Choroid plexus epithelial cell (primary cell): ENCODE results near the gene HDGFL1.

ENCODE experiments used
- DNase-seq: peaks from one replicate; pipeline ENCODE4 v3.0.0-alpha.2; 2010; ENCODE audit warnings: low read depth
- H3K4me3 ChIP-seq: 2 replicates; pipeline ENCODE4 v1.5.1; 2011; ENCODE audit warnings: low read depth, mild to moderate bottlenecking, control low read depth, low read length, moderate library complexity
- TF ChIP-seq, protein P1 (sequence below): conservative IDR thresholded peaks from 2 replicates; pipeline ENCODE4 v1.5.1; 2011; ENCODE audit warnings: low read depth, mild to moderate bottlenecking, control low read depth, inconsistent platforms, low read length, moderate library complexity

Gene HDGFL1

GRCh38 chr6:22589118-22589517 lies 19.8 kb downstream of the HDGFL1 start:
- DNase-seq: no peak
- TF ChIP-seq, protein P1, sequence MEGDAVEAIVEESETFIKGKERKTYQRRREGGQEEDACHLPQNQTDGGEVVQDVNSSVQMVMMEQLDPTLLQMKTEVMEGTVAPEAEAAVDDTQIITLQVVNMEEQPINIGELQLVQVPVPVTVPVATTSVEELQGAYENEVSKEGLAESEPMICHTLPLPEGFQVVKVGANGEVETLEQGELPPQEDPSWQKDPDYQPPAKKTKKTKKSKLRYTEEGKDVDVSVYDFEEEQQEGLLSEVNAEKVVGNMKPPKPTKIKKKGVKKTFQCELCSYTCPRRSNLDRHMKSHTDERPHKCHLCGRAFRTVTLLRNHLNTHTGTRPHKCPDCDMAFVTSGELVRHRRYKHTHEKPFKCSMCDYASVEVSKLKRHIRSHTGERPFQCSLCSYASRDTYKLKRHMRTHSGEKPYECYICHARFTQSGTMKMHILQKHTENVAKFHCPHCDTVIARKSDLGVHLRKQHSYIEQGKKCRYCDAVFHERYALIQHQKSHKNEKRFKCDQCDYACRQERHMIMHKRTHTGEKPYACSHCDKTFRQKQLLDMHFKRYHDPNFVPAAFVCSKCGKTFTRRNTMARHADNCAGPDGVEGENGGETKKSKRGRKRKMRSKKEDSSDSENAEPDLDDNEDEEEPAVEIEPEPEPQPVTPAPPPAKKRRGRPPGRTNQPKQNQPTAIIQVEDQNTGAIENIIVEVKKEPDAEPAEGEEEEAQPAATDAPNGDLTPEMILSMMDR: no peak
- no peak overlapping the region for H3K4me3 ChIP-seq

- no peak for DNase-seq
- no peak overlapping the region for H3K4me3 ChIP-seq
- TF ChIP-seq, protein P1: no peak
Observed at GRCh38 chr6:22590423-22590822, 21.1 kb downstream of the HDGFL1 start.

- no peak overlapping the region for H3K4me3 ChIP-seq
- DNase-seq: no peak
- TF ChIP-seq, protein P1: no peak
Observed at GRCh38 chr6:22593895-22594294, 24.5 kb downstream of the HDGFL1 start.

GRCh38 chr6:22596011-22596410 lies 26.6 kb downstream of the HDGFL1 start:
- TF ChIP-seq, protein P1: no peak
- DNase-seq: no peak
- H3K4me3 ChIP-seq: no peak overlapping the region

- no peak for DNase-seq
- TF ChIP-seq, protein P1: no peak
- no peak overlapping the region for H3K4me3 ChIP-seq
Observed at GRCh38 chr6:22598339-22598738, 29.0 kb downstream of the HDGFL1 start.

DNA sequence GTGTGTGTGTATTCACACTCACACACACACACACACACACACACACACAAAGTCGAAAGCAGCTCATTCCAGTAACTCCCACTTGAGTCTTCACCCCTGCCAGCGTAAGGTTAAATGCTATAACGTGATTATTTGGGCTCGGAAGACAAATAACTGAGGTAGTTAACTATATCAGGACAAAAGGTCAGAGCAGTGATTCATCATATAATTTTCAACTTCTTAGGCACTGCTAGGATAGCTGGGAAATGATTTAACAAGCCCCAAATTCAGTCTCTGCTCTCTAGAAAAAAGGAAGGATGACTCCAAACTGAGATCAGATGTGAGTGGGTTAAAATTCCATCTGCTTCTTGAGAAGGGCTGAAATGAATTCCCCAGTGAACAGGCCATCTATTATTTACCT lies 30.7 kb downstream of the HDGFL1 start:
- peak; percentile 52 for DNase-seq
- TF ChIP-seq, protein P1: no peak
- no peak overlapping the region for H3K4me3 ChIP-seq

GRCh38 chr6:22601984-22602383 lies 32.6 kb downstream of the HDGFL1 start:
- TF ChIP-seq, protein P1: no peak
- no peak overlapping the region for H3K4me3 ChIP-seq
- DNase-seq: no peak
